ENCODE results near the gene DUS3L.
"Not testable (repeated sequence)": the region's sequence is repeated elsewhere in the genome, so short reads cannot be mapped to it uniquely, and the experiment has no call there.

Gene DUS3L

DNA sequence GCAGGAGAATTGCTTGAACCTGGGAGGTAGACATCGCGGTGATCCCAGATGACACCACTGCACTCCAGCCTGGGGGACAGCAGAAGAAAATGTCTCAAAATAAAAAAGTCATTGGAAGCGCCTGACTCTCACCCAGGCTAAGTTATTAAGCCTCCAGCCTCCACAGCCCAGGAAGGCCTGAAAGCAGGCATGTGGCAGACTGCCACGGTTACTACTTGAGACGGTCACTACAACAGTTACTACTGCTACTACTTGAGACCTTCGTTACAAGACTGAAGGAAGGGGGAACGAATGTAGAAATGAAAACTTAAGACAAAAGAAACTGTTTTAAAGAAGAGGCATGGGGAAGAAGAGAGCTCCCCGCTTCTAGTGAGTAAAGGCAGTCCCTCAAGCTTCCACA lies 16.0 kb downstream of the DUS3L start:
- DNase-seq (ENCODE audit: low read depth in 2 of 2), result no peak

DNA sequence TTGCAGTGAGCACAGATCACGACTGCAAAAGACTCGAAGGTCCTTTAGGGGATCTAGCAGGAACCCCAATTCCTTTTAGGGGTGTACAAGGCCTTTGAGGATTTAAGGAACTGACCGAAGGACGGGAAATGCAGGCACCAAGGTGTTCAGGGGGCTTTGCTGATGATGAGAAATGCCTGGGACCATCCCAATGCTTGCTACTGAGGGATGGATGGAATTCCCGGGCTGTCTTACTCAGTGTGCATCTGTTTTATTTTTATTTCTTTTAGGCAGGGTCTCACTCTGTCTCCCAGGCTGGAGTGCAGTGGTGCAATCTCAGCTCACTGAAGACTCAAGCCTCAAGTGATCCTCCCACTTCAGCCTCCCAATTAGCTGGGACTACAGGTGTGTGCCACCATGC lies 17.7 kb downstream of the DUS3L start:
- DNase-seq (ENCODE audit: low read depth in 2 of 2), result no peak

DNA sequence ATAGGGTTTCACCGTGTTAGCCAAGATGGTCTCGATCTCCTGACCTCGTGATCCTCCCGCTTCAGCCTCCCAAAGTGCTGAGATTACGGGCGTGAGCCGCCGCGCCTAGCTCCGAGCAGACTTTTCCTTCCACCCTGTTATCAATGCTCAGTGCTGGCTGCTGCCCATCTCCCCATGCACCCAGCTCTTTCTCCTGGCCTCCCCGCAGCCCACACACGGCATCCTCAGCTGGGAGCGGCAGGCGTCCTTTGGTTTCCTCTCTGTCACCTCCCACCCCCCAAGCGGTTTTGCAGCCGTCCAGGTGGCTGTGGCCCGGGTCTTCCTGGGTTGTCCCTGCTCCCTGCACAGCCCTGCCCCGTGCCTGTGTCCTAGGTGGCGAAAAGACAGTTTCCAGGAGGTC lies 18.5 kb downstream of the DUS3L start:
- DNase-seq (ENCODE audit: low read depth in 2 of 2), result no peak

DNA sequence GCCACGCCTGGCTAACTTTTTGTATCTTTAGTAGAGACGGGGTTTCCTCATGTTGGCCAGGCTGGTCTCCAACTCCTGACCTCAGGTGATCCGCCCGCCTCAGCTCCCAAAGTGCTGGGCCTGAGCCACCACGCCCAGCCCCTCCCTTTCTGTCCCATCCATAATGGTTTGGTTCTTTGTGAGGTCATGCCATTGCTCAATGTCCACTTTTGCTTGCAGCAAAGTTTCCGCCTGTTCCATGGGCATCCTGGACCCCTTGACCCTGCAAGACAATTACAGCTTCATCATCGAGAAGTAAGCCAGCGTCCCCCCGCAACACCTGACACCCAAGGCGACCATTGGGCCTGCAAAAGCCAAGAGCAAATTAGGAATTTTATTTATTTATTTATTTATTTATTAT lies 23.0 kb downstream of the DUS3L start:
- no peak for DNase-seq (ENCODE audit: low read depth in 2 of 2)

DNA sequence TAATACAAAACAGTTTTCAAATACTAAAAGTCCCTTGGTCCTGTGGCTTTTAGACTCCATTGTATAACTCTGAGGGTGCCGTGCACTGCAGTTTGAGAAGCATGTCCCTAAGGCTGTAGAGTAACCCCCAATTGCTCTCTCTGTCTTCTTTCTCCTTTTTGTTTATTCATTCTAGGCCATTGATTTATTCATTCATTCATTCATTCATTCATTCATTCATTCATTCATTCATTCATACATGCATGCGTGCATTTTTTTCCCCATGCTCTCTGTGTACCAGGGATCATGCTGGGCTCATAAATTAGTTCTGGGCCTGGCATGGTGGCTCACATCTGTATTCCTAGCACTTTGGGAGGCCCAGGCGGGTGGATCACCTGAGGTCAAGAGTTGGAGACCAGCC lies 25.7 kb downstream of the DUS3L start:
- DNase-seq (ENCODE audit: low read depth in 2 of 2), result no peak

DNA sequence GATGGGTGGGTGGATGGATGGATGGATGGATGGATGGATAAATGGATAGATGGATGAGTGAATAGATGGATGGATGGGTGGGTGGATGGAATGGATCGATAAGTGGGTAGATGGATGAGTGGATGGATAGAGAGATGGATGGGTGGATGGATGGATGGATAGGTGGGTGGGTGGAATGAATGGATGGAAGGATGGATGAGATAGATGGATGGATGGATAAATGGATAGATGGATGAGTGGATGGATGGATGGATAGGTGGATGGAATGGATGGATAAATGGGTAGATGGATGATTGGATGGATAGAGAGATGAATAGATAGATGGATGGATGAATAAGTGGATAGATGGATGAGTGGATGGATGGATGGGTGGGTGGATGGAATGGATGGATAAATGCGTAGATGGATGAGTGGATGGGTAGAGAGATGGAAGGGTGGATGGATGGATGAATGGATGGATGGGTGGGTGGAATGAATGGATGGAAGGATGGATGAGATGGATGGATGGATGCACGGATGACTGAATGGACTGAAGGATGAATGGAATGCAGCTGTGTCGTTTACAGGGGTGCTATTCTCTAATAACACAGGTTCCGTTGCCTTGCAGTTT lies 28.2 kb downstream of the DUS3L start:
- DNase-seq (ENCODE audit: low read depth in 2 of 2), result no peak

DNA sequence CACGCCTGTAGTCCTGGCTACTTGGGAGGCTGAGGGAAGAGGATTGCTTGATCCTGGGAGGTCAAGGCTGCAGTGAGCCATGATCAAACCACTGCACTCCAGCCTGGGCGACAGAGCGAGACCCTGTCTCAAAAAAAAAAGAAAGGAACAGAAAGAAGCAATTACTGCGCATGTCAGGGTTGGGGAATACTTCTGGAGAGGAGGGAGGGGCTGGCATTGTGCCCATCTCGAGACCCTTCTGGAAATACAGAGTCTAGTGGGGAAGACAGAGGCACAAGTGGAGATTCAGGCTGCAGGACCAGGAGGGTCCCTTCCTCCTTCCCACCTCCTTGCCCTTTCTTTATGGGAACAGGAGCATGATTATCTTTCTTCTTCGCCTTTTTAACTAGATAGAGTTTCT lies 37.2 kb downstream of the DUS3L start:
- no peak for DNase-seq (ENCODE audit: low read depth in 2 of 2)

DNA sequence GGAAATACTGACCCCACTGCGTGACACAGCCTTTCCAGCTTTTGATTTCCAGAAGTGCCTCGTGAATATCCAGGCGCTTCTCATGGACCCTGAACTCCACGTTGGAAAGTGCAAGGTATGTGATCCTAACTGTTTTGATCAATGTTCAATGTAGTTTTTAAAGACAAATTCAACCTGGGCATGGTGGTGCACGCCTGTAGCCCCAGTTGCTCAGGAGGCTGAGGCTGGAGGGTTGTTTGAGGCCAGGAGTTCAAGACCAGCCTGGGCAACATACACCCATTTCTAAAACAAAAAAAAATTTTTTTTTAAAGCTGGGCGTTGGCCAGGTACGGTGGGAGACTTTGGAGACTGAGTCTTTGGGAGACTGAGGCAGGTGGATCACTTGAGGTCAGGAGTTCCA lies 39.3 kb downstream of the DUS3L start:
- DNase-seq (ENCODE audit: low read depth in 2 of 2), result no peak

DNA sequence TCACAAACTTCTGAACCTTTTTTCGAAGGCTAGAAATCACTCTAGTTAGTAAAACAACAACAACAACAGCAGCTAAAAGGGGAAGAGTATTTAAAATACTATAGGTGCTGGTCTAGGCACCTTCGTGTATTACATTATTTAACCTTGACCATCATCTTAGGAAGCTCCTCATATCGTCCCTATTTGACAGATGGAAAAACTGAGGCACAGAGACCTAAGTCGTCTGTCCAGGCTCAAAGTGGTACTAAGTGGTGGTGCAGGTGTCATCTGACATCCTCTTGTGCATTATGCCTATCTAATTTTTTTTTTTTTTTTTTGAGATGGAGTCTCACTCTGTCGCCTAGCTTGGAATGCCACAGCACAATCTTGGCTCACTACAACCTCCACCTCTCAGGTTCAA lies 41.5 kb downstream of the DUS3L start:
- no peak for DNase-seq (ENCODE audit: low read depth in 2 of 2)

DNA sequence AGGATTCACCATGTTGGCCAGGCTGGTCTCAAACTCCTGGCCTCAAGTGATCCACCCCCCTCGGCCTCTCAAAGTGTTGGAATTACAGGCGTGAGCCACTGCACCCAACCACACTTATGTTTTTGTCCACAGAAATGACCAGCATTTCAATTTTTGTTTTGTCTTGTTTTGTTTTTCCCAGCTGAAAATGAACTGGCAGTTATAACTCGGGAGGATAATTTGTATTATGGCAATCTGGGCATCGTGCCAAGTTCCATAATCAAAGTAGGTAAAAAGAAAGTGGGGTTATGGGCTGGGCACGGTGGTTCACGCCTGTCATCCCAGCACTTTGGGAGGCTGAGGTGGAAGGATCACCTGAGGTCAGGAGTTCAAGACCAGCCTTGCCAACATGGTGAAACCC lies 42.0 kb downstream of the DUS3L start:
- not testable (repeated sequence) for DNase-seq (ENCODE audit: low read depth in 2 of 2)

DNA sequence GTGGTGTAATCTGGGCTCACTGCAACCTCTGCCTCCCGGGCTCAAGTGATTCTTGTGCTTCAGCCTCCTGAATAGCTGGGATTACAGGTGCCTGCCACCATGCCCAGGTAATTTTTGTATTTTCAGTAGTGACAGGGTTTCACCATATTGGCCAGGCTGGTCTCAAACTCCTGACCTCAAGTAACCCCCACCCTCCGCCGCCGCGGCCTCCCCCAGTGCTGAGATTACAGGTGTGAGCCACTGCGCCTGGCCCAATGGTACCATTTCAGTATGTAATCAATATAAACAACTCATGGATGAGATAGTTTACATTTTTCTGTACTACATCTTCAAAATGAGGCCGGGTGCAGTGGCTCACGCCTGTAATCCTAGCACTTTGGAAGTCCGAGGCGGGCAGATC lies 46.0 kb downstream of the DUS3L start:
- DNase-seq (ENCODE audit: low read depth in 2 of 2), result not testable (repeated sequence)

DNA sequence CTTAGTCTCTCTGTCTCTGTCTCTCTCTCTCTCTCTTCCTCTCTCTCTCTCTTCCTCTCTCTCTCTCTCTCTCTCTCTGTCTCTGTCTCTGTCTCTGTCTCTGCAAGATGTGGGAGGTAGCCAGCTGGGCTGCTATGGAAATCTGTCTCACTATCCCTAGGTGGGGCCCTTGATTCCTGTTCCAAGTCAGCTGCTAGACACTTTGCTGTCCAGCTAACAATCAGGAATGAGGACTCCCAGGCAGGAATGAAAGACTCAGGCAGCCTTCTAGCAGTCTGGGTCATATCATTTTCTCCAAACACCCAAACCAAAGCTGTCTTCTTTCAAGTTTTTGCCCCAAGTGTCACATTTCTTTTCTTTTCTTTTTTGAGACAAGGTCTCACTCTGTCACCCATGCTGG lies 47.3 kb downstream of the DUS3L start:
- no peak for DNase-seq (ENCODE audit: low read depth in 2 of 2)

DNA sequence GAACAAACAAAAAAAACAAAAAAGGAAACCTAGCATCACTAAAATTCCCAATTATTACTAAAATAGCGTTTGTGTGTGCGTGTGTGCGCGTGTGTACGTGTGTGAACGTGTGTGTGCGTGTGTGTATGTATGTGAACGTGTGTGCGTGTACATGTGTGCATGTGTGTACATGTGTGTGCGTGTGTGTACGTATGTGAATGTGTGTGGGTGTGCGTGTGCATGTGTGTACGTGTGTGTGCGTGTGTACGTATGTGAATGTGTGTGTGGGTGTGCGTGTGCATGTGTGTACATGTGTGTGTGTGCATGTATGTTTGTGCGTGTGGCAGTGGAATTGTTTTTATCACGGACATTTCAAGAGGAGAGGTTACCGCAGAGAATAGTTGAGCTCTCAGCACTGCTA lies 48.9 kb downstream of the DUS3L start:
- no peak for DNase-seq (ENCODE audit: low read depth in 2 of 2)

DNA sequence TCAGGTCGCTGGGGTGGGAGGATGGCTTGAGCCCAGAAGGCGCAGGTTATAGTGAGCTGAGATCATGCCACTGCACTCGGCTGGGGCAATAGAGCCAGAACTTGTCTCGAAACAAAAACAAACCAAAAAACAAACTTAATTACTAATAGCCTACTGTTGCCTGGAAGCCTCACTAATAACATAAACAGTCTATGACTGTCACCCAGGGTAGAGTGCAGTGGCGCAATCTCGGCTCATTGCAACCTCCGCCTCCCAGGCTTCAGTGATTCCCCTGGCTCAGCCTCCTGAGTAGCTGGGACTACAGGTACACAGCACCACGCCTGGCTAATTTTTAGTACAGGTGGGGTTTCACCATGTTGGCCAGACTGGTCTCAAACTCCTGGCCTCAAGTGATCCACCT lies 52.5 kb downstream of the DUS3L start:
- no peak for DNase-seq (ENCODE audit: low read depth in 2 of 2)

All from stimulated activated CD4-positive, alpha-beta T cell treated with anti-CD3 and anti-CD28 coated beads, Interleukin-4, amount 100 ng/mL, for 48 hours (primary cell).